Renal cortex interstitium (tissue), 11 donors: ENCODE measurements around the gene FCGR3B. TPM values are rescaled to one million over a fixed set of nuclear protein-coding genes. Genes with fewer than 3 reads are reported as not detected.
"Not testable (repeated sequence)": the region's sequence is repeated elsewhere in the genome, so short reads cannot be mapped to it uniquely, and the experiment has no call there.

Source experiments
- DNase-seq, 11 donors: peaks; one replicate each; pipeline ENCODE4 v3.0.0-alpha.2; 2013; ENCODE audit warnings: low read depth in 9 of 11, low spot score in 4 of 11; ENCODE audit errors: extremely low read depth in 1 of 11
- polyA plus RNA-seq, 3 donors: library from polyadenylated mRNA; unstranded; fragments of 120-200 nt; gene quantifications; one replicate each; pipeline ENCODE4 v1.2.1, GENCODE V29; 2013; ENCODE audit not compliant: insufficient read length in 3 of 3

FCGR3B gene
- polyA plus RNA-seq, 3 donors: 0.45 to 1.1 (median 0.64) TPM

DNA sequence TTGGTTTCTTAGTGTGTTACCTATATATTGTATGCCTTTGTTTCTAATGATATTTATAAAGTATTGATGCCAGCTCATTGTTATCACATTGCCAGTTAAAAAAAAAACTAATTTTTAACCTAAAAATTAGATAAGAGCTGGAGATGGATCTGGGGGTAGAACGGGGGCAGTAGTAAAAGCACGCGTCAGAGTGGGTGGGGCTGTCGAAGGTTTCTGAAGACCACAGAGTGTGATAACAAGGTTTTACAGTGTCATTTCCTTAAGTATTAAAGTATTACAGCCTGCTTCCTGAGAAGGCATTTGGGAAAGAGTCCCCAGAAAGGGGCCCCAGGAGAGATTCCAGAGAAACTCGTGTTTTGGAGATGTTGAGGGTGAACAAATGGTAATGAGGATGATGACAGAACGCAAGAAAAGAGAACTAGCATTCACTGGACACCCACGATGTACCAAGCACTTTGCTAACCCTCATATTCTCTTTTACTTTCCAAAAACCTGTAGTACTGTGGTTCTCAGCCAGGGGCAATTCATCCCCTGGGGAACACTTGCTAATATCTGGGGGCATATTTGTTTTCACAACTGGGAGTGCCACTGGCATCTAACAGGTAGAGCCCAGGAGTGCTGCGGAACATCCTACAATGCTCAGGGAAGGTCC is 51.0 kb downstream of the FCGR3B start:
- not testable (repeated sequence) for DNase-seq

DNA sequence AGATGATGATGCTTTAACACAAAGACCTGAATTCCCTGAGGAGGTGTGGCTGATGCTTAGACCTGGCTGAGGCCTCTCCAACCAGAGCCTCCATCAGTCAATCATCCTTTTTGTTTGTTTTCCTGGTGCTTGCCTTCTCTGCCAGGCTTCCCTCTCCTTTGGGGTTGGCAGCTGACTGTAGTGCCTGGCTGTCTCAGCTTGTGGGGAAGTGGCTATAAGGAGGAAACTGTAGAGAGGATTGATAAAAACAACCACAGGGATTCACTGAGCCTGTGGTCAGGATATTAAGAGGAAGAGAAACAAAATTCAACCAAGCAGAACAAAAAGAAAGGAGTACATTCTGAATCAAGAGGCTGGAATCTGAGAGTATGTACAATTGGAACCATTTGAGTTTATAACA is 54.3 kb downstream of the FCGR3B start:
- not testable (repeated sequence) for DNase-seq

Other genes starting within 250 kb of the FCGR3B start
- gene FCGR2A, start 125.7 kb downstream of the FCGR3B start, polyA plus RNA-seq: 10 to 100 TPM in 1 of 3 donors, 1 to 10 TPM in 2; 6.3 to 12.4 (median 8.0) TPM
- 1 to 10 TPM in 1 of 3 donors, under 1 TPM in 2; 0.20 to 1.3 (median 0.33) TPM for gene HSPA6, start 106.6 kb downstream of the FCGR3B start, polyA plus RNA-seq
- gene FCGR3A, start 81.4 kb downstream of the FCGR3B start, polyA plus RNA-seq: 1 to 10 TPM; 1.6 to 2.7 (median 2.6) TPM
- under 1 TPM; 0.38 to 0.73 (median 0.56) TPM for gene FCGR2B, start 32.0 kb upstream of the FCGR3B start, polyA plus RNA-seq
- gene FCRLA, start 76.1 kb upstream of the FCGR3B start, polyA plus RNA-seq: under 1 TPM; 0.20 to 0.45 (median 0.22) TPM
- gene FCRLB, start 90.4 kb upstream of the FCGR3B start, polyA plus RNA-seq: 1 to 10 TPM; 3.9 to 5.4 (median 5.4) TPM
- 10 to 100 TPM; 37.0 to 47.9 (median 40.6) TPM for gene DUSP12, start 118.6 kb upstream of the FCGR3B start, polyA plus RNA-seq
- gene ATF6, start 135.1 kb upstream of the FCGR3B start, polyA plus RNA-seq: 10 to 100 TPM; 29.8 to 33.8 (median 30.1) TPM